Measurements from ENCODE around the gene DYNC2H1.

The DYNC2H1 gene

DNA sequence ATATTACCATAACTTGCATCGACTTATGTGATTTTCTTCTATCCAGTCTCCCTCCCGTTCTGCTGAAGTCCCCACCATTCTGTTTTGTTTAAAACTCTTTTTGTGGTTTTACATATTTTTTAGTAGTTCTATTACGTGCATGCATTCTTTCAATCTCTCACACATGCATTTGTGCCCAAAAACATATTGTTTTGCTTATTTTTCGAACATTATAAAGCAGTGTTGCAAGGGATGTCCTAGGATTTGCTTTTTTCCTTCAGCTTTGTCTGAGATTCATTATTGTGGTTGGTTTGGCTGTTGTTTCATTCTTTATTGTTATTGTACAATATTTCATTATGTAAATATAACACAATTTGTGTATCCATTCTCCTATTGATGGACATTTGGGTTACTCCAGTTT lies 235.7 kb downstream of the DYNC2H1 start:
- H3K4me3 ChIP-seq (ENCODE audit: low read depth, low read length), result no peak overlapping the region
- DNase-seq (ENCODE audit: low read depth), result no peak
- TF ChIP-seq CTCF (IDR thresholded peaks at IDR 0.05; ENCODE audit: control insufficient read depth, extremely low read depth, insufficient read depth), result no peak

DNA sequence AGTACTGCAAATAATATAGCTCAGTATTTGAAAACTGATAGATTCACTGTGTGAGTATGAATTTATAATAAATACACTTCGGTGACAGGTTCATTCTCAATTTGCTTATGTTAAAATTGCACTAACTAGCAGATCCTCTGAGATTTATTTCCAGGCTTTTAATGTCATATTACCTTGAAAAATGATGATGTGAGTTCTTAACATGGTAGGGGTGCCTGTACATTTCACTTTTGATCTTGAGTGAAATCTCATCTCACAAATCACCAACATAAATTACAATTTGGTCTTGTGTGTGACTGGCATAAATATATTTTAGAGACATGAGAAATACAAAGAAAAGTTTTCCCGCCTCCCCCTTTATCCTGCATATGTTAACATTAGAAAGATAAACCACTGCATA lies 240.4 kb downstream of the DYNC2H1 start:
- H3K4me3 ChIP-seq (ENCODE audit: low read depth, low read length), result no peak overlapping the region
- no peak for TF ChIP-seq CTCF (IDR thresholded peaks at IDR 0.05; ENCODE audit: control insufficient read depth, extremely low read depth, insufficient read depth)

GRCh38 chr11:103354656-103355055 lies 245.4 kb downstream of the DYNC2H1 start:
- DNase-seq (ENCODE audit: low read depth), result no peak

More for the DNA sequence above, 240.4 kb downstream of the DYNC2H1 start:
- DNase-seq (ENCODE audit: low read depth), result no peak

GRCh38 chr11:103358251-103358650 lies 249.0 kb downstream of the DYNC2H1 start:
- no peak for DNase-seq (ENCODE audit: low read depth)
- no peak for TF ChIP-seq CTCF (IDR thresholded peaks at IDR 0.05; ENCODE audit: control insufficient read depth, extremely low read depth, insufficient read depth)
- no peak overlapping the region for H3K4me3 ChIP-seq (ENCODE audit: low read depth, low read length)

More at GRCh38 chr11:103354656-103355055, 245.4 kb downstream of the DYNC2H1 start:
- TF ChIP-seq CTCF (IDR thresholded peaks at IDR 0.05; ENCODE audit: control insufficient read depth, extremely low read depth, insufficient read depth), result no peak
- no peak overlapping the region for H3K4me3 ChIP-seq (ENCODE audit: low read depth, low read length)

DNA sequence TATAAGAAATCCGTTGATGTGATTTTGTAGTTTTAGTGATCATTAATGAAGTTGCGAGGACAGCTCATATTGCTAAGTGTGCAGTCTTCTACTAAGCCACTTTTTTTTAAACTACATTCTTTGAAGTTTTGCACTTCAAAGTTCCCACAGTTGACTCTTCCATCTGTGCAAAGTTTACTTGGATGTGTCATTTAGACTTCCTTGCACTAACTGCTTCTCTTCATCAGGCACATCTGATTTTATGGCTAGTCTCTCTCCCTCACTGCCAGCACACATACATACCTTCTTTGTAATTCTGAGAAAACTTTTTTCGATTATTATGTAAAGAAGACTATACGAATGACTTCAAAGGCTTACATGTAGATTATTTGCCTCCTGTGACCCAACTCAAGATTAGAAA lies 250.0 kb downstream of the DYNC2H1 start:
- no peak for DNase-seq (ENCODE audit: low read depth)
- no peak for TF ChIP-seq CTCF (IDR thresholded peaks at IDR 0.05; ENCODE audit: control insufficient read depth, extremely low read depth, insufficient read depth)
- H3K4me3 ChIP-seq (ENCODE audit: low read depth, low read length), result no peak overlapping the region

- no peak overlapping the region for H3K4me3 ChIP-seq (ENCODE audit: low read depth, low read length)
- no peak for TF ChIP-seq CTCF (IDR thresholded peaks at IDR 0.05; ENCODE audit: control insufficient read depth, extremely low read depth, insufficient read depth)
- no peak for DNase-seq (ENCODE audit: low read depth)
Measured at GRCh38 chr11:103364687-103365086, 255.5 kb downstream of the DYNC2H1 start.

DNA sequence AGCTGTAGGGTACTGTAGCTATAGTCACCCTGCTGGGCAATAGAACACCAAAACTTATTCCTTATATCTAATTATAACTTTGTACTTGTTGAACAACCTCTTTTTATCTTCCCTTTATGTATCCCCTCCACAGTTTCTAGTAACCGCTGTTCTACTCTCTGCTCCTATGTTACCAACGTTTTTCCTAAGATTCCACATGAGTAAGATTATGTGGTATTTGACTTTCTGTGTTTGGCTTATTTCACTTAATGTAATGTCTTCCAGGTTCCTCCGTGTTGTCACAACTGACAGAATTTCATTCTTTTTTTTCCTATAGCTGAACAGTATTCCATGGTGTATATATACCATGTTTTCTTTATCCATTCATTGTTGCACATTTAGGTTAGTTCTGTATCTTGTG lies 258.4 kb downstream of the DYNC2H1 start:
- H3K4me3 ChIP-seq (ENCODE audit: low read depth, low read length), result no peak overlapping the region
- TF ChIP-seq CTCF (IDR thresholded peaks at IDR 0.05; ENCODE audit: control insufficient read depth, extremely low read depth, insufficient read depth), result no peak
- DNase-seq (ENCODE audit: low read depth), result no peak

Data from LNCaP clone FGC (cell line).